Panc1 (cell line): ENCODE data around the gene WDR59. TPM values are rescaled to one million over a fixed set of nuclear protein-coding genes. Genes with fewer than 3 reads are reported as not detected.
A peak's percentile ranks its signal among the peaks of the same experiment; 100 is the strongest.

Experiments
- ATAC-seq: fragments of 200-7000 bp; cut with Tn5 transposase; 2 replicates; pipeline ENCODE4 v1.9.1; 2020; ENCODE audit warnings: mild to moderate bottlenecking, moderate library complexity
- BruUV-seq: library from RNA; stranded (reverse); fragments of 400-500 nt; replicated peaks from 2 replicates; lab custom pipeline; 2021; lab: Mats Ljungman, UMichigan
- CTCF ChIA-PET: fragments of 300-600 bp; sonication (Branson Sonifier 250); formaldehyde crosslinking; loops from one replicate; lab custom pipeline; 2022; ENCODE audit warnings: antibody characterized with exemption; lab: Charles Lee
- POLR2A ChIA-PET: fragments of 300-600 bp; sonication (Branson Sonifier 250); formaldehyde crosslinking; loops from one replicate; lab custom pipeline; 2022; ENCODE audit warnings: antibody characterized with exemption; lab: Charles Lee
- DNase-seq: peaks from one replicate; pipeline ENCODE4 v3.0.0-alpha.2; 2010; ENCODE audit warnings: low read depth, low spot score
- H3K27ac ChIP-seq: 2 replicates; pipeline ENCODE4 v1.5.1; 2011; ENCODE audit warnings: mild to moderate bottlenecking, low read length, inconsistent platforms
- H3K27me3 ChIP-seq: fragments of 200-500 bp; sonication (Bioruptor generic); 2 replicates; pipeline ENCODE4 v1.6.0; 2014; ENCODE audit warnings: low read length, inconsistent platforms; ENCODE audit not compliant: control insufficient read depth, insufficient read depth
- H3K36me3 ChIP-seq: fragments of 200-500 bp; sonication (Bioruptor generic); 2 replicates; pipeline ENCODE4 v1.5.1; 2014; ENCODE audit warnings: inconsistent platforms, mild to moderate bottlenecking, low read length, moderate library complexity; ENCODE audit not compliant: control insufficient read depth, insufficient read depth
- H3K4me1 ChIP-seq: 2 replicates; pipeline ENCODE4 v1.5.1; 2011; ENCODE audit warnings: inconsistent platforms, mild to moderate bottlenecking, low read length, moderate library complexity; ENCODE audit not compliant: control insufficient read depth, insufficient read depth
- H3K4me3 ChIP-seq, 2 experiments: 2 replicates each; pipeline ENCODE4 v1.5.1; 2011 to 2012; ENCODE audit warnings: low read depth in 2 of 2, low read length in 2 of 2, mild to moderate bottlenecking in 2 of 2, inconsistent platforms in 1 of 2, moderate library complexity in 1 of 2
- H3K9me3 ChIP-seq: fragments of 200-500 bp; sonication (Bioruptor generic); 2 replicates; pipeline ENCODE4 v1.5.1; 2014; ENCODE audit warnings: low read depth, mild to moderate bottlenecking, inconsistent platforms, low read length, moderate library complexity; ENCODE audit not compliant: control insufficient read depth, insufficient read depth
- POLR2AphosphoS5 ChIP-seq: IDR thresholded peaks from 2 replicates; pipeline ENCODE4 v1.6.1; 2012; ENCODE audit warnings: mild to moderate bottlenecking, low read depth, low read length, moderate library complexity
- SIN3A ChIP-seq: IDR thresholded peaks from 2 replicates; pipeline ENCODE4 v1.6.1; 2012; ENCODE audit warnings: low read depth, mild to moderate bottlenecking, low read length, moderate library complexity, borderline replicate concordance; ENCODE audit not compliant: insufficient read depth
- TCF7L2 ChIP-seq: IDR thresholded peaks from 2 replicates; pipeline ENCODE4 v1.6.1; 2011; ENCODE audit warnings: mild to moderate bottlenecking, low read depth, low read length, inconsistent platforms
- in situ Hi-C: cut with HindIII; loops from 2 replicates; pipeline ENCODE4 v1.10.0; 2016; ENCODE audit warnings: low sequenced_read_pairs, low pct_unique_long_range_greater_than_20kb
- intact Hi-C: fragments of 100-400 bp; cut with micrococcal nuclease; formaldehyde crosslinking; loops from one replicate; pipeline ENCODE4 v1.10.0; 2022; ENCODE audit not compliant: unreplicated experiment
- total RNA-seq: library from RNA; stranded (reverse); gene quantifications from one replicate; pipeline ENCODE4 v1.2.1, GENCODE V29; 2021; ENCODE audit not compliant: unreplicated experiment
- TF ChIP-seq, protein P1 (sequence below): fragments of 450-650 bp; IDR thresholded peaks from 2 replicates; pipeline ENCODE4 v1.5.1; 2017; ENCODE audit warnings: mild to moderate bottlenecking
- TF ChIP-seq, protein P2 (sequence below), 2 experiments: IDR thresholded peaks; 2 replicates each; pipeline ENCODE4 v1.6.1; 2011 to 2012; ENCODE audit warnings: low read depth in 2 of 2, control low read depth in 1 of 2, low read length in 1 of 2, mild to moderate bottlenecking in 1 of 2, moderate library complexity in 1 of 2; ENCODE audit not compliant: insufficient read depth in 1 of 2

The WDR59 gene
- total RNA-seq, 1 experiment from 2014 or later: 58.7 TPM

DNA sequence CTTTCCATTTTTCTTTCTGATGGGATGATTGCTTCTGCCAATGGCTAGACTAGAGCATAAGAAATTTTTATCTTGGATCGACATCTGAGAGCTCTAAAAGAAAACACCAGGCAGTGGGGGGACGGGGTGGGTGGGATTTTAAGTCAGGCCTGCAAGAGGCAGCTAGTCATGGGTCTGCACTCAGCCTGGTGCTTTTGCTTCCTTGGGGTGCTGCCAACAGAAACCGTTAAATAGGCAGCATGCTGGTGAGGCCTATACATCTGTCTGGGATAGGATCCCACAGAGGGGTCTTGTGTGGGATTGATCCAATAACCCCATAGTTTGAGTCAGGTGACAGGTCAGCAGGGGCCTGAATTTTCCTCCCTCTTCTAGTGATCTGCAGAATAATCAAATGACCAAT lies 40.8 kb upstream of the WDR59 start:
- Histone ChIP-seq H3K36me3 (no peaks in the 10 kb centered on the region), H3K4me3 (peak overlapping the region in 1 of 2 experiments; percentile 23; a peak in 1 of 4 replicates), H3K27ac (peak overlapping the region; percentile 90), H3K27me3 (no peaks in the 10 kb centered on the region), H3K9me3 (peaks cover 6% of the 10 kb centered on the region; the same call in 1 of the 2 replicates), H3K4me1 (peaks cover 40% of the 10 kb centered on the region)
- in situ Hi-C loops: no loop called here
- intact Hi-C loops: no loop called here
- CTCF ChIA-PET: interaction anchor here (0.6 kb wide), 2 partner anchors 41 to 85 kb away, joined by 3 to 17 read pairs; partner anchors contain the start of gene WDR59
- no TSS peak for BruUV-seq
- POLR2A ChIA-PET: no interaction called here
- peak; percentile 76 for ATAC-seq
- TF ChIP-seq, protein P1, sequence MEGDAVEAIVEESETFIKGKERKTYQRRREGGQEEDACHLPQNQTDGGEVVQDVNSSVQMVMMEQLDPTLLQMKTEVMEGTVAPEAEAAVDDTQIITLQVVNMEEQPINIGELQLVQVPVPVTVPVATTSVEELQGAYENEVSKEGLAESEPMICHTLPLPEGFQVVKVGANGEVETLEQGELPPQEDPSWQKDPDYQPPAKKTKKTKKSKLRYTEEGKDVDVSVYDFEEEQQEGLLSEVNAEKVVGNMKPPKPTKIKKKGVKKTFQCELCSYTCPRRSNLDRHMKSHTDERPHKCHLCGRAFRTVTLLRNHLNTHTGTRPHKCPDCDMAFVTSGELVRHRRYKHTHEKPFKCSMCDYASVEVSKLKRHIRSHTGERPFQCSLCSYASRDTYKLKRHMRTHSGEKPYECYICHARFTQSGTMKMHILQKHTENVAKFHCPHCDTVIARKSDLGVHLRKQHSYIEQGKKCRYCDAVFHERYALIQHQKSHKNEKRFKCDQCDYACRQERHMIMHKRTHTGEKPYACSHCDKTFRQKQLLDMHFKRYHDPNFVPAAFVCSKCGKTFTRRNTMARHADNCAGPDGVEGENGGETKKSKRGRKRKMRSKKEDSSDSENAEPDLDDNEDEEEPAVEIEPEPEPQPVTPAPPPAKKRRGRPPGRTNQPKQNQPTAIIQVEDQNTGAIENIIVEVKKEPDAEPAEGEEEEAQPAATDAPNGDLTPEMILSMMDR: no peak
- TF ChIP-seq, protein P2, sequence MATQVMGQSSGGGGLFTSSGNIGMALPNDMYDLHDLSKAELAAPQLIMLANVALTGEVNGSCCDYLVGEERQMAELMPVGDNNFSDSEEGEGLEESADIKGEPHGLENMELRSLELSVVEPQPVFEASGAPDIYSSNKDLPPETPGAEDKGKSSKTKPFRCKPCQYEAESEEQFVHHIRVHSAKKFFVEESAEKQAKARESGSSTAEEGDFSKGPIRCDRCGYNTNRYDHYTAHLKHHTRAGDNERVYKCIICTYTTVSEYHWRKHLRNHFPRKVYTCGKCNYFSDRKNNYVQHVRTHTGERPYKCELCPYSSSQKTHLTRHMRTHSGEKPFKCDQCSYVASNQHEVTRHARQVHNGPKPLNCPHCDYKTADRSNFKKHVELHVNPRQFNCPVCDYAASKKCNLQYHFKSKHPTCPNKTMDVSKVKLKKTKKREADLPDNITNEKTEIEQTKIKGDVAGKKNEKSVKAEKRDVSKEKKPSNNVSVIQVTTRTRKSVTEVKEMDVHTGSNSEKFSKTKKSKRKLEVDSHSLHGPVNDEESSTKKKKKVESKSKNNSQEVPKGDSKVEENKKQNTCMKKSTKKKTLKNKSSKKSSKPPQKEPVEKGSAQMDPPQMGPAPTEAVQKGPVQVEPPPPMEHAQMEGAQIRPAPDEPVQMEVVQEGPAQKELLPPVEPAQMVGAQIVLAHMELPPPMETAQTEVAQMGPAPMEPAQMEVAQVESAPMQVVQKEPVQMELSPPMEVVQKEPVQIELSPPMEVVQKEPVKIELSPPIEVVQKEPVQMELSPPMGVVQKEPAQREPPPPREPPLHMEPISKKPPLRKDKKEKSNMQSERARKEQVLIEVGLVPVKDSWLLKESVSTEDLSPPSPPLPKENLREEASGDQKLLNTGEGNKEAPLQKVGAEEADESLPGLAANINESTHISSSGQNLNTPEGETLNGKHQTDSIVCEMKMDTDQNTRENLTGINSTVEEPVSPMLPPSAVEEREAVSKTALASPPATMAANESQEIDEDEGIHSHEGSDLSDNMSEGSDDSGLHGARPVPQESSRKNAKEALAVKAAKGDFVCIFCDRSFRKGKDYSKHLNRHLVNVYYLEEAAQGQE (IDR thresholded peaks at IDR 0.05; ENCODE audit: insufficient read depth in 1 of 2, low read depth in 2 of 2, low read length in 1 of 2): no peak
- no peak for TF ChIP-seq POLR2AphosphoS5
- TF ChIP-seq TCF7L2: no peak
- no peak for TF ChIP-seq SIN3A
- DNase-seq: no peak

DNA sequence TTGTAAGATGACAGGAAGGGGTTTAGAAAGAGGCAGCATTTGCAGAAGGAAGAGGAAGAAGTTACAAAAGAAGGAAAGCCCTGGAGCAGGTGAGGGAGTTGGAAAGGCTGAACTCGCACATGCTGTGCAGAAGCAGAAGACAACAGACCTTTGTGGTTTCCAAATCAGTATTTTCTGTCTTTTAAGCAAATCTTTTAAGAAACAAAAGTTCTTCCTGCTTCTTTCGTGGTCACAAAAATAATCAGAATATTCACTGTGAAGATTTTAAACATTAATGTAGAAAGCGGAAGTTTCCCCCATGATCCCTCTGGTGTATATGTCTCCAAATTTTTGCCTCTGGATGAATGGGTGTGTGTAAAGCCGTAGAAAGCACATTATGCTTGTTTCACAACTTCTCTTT lies 39.7 kb upstream of the WDR59 start:
- ATAC-seq: no peak
- Histone ChIP-seq H3K9me3 (peaks cover 6% of the 10 kb centered on the region; the same call in 1 of the 2 replicates), H3K36me3 (no peaks in the 10 kb centered on the region), H3K27me3 (no peaks in the 10 kb centered on the region), H3K27ac (peak overlapping the region; percentile 79), H3K4me1 (peaks cover 40% of the 10 kb centered on the region), H3K4me3 (no peak overlapping the region)
- in situ Hi-C loops: no loop called here
- no TSS peak for BruUV-seq
- intact Hi-C loops: no loop called here
- ChIA-PET POLR2A (no interaction called here), CTCF (interaction anchor here (0.7 kb wide), 1 partner anchor 48 kb away, joined by 3 read pairs; no protein-coding TSS in a partner anchor)
- DNase-seq: no peak
- no peak for TF ChIP-seq TCF7L2
- TF ChIP-seq, protein P2 (IDR thresholded peaks at IDR 0.05; ENCODE audit: insufficient read depth in 1 of 2, low read depth in 2 of 2, low read length in 1 of 2): no peak
- TF ChIP-seq POLR2AphosphoS5: no peak
- TF ChIP-seq, protein P1: no peak
- TF ChIP-seq SIN3A: no peak
